ENCODE measurements around the gene FAM118B.

FAM118B gene

GRCh38 chr11:126211236-126212088 is at the start of gene FAM118B, which contains the start of gene RPUSD4:
TSS of gene FAM118B (plus strand) at chr11:126211782. CDS start at chr11:126235002, 23,220 bp downstream.
TSS of gene RPUSD4 (minus strand) at chr11:126211650. CDS start at chr11:126211638, 12 bp downstream.
- TF ChIP-seq ZNF274 (IDR thresholded peaks at IDR 0.05; ENCODE audit: low read depth, low read length): no peak

GRCh38 chr11:126162306-126163030 is 49.1 kb upstream of the FAM118B start:
- H3K4me3 ChIP-seq (ENCODE audit: low read length): no peak overlapping the region
- TF ChIP-seq ZNF274 (IDR thresholded peaks at IDR 0.05; ENCODE audit: low read depth, low read length): no peak

More at GRCh38 chr11:126211236-126212088, at the start of gene FAM118B, which contains the start of gene RPUSD4:
- peak within 1 kb of the TSS; percentile 91 for H3K4me3 ChIP-seq (ENCODE audit: low read length)

- TF ChIP-seq ZNF274 (IDR thresholded peaks at IDR 0.05; ENCODE audit: low read depth, low read length): no peak
- no peak overlapping the region for H3K4me3 ChIP-seq (ENCODE audit: low read length)
Observed at GRCh38 chr11:126163074-126163700, 48.4 kb upstream of the FAM118B start.

GRCh38 chr11:126163779-126164178 is 47.8 kb upstream of the FAM118B start:
- no peak overlapping the region for H3K4me3 ChIP-seq (ENCODE audit: low read length)
- TF ChIP-seq ZNF274 (IDR thresholded peaks at IDR 0.05; ENCODE audit: low read depth, low read length): no peak

- H3K4me3 ChIP-seq (ENCODE audit: low read length): no peak overlapping the region
- no peak for TF ChIP-seq ZNF274 (IDR thresholded peaks at IDR 0.05; ENCODE audit: low read depth, low read length)
Observed at GRCh38 chr11:126164781-126165180, 46.8 kb upstream of the FAM118B start.

GRCh38 chr11:126165311-126165720 is 46.3 kb upstream of the FAM118B start:
- no peak for TF ChIP-seq ZNF274 (IDR thresholded peaks at IDR 0.05; ENCODE audit: low read depth, low read length)
- no peak overlapping the region for H3K4me3 ChIP-seq (ENCODE audit: low read length)

GRCh38 chr11:126165757-126166156 is 45.8 kb upstream of the FAM118B start:
- H3K4me3 ChIP-seq (ENCODE audit: low read length): no peak overlapping the region
- TF ChIP-seq ZNF274 (IDR thresholded peaks at IDR 0.05; ENCODE audit: low read depth, low read length): no peak

- no peak overlapping the region for H3K4me3 ChIP-seq (ENCODE audit: low read length)
- TF ChIP-seq ZNF274 (IDR thresholded peaks at IDR 0.05; ENCODE audit: low read depth, low read length): no peak
Observed at GRCh38 chr11:126166413-126166812, 45.2 kb upstream of the FAM118B start.

GRCh38 chr11:126167488-126167887 is 44.1 kb upstream of the FAM118B start:
- H3K4me3 ChIP-seq (ENCODE audit: low read length): no peak overlapping the region
- no peak for TF ChIP-seq ZNF274 (IDR thresholded peaks at IDR 0.05; ENCODE audit: low read depth, low read length)

- no peak overlapping the region for H3K4me3 ChIP-seq (ENCODE audit: low read length)
- no peak for TF ChIP-seq ZNF274 (IDR thresholded peaks at IDR 0.05; ENCODE audit: low read depth, low read length)
Observed at GRCh38 chr11:126169291-126169690, 42.3 kb upstream of the FAM118B start.

GRCh38 chr11:126172596-126173038 is 39.0 kb upstream of the FAM118B start:
- no peak for TF ChIP-seq ZNF274 (IDR thresholded peaks at IDR 0.05; ENCODE audit: low read depth, low read length)
- H3K4me3 ChIP-seq (ENCODE audit: low read length): no peak overlapping the region

GRCh38 chr11:126173257-126173656 is 38.3 kb upstream of the FAM118B start:
- TF ChIP-seq ZNF274 (IDR thresholded peaks at IDR 0.05; ENCODE audit: low read depth, low read length): no peak
- H3K4me3 ChIP-seq (ENCODE audit: low read length): no peak overlapping the region

GRCh38 chr11:126174816-126175215 is 36.8 kb upstream of the FAM118B start:
- no peak overlapping the region for H3K4me3 ChIP-seq (ENCODE audit: low read length)
- no peak for TF ChIP-seq ZNF274 (IDR thresholded peaks at IDR 0.05; ENCODE audit: low read depth, low read length)

GRCh38 chr11:126175393-126175792 is 36.2 kb upstream of the FAM118B start:
- TF ChIP-seq ZNF274 (IDR thresholded peaks at IDR 0.05; ENCODE audit: low read depth, low read length): no peak
- H3K4me3 ChIP-seq (ENCODE audit: low read length): no peak overlapping the region

All from GM08714 (cell line).